GM18858 (cell line): ENCODE results near the gene SERTAD1.
"Not testable (repeated sequence)": the region's sequence is repeated elsewhere in the genome, so short reads cannot be mapped to it uniquely, and the experiment has no call there.

ENCODE experiments used
- ATAC-seq: cut with Tn5 transposase; IDR thresholded peaks from one replicate; pipeline ENCODE4 v1.9.1; 2021; ENCODE audit not compliant: unreplicated experiment

The SERTAD1 gene

DNA sequence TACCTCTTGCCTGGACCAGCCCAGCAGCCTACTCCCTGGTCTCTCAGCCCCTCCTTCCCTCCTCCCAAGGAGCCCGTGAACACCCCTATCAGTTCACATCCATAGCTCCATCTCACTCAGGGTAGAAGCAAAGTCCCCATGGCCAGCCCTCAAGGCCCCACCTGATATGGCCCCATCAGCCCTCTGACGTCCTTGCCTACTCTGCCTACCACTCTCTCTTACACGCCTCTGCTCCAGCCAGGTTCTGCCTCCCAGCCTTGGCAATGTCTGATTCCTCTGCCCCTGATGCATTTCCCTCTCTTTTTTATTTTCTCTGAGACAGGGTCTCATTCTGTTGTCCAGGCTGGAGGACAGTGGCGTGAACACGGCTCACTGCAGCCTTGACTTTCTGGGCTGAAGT lies 26.2 kb upstream of the SERTAD1 start:
- no peak for ATAC-seq

GRCh38 chr19:40450664-40451063 lies 24.9 kb upstream of the SERTAD1 start:
- ATAC-seq = no peak

GRCh38 chr19:40449506-40449905 lies 23.7 kb upstream of the SERTAD1 start:
- ATAC-seq = no peak

DNA sequence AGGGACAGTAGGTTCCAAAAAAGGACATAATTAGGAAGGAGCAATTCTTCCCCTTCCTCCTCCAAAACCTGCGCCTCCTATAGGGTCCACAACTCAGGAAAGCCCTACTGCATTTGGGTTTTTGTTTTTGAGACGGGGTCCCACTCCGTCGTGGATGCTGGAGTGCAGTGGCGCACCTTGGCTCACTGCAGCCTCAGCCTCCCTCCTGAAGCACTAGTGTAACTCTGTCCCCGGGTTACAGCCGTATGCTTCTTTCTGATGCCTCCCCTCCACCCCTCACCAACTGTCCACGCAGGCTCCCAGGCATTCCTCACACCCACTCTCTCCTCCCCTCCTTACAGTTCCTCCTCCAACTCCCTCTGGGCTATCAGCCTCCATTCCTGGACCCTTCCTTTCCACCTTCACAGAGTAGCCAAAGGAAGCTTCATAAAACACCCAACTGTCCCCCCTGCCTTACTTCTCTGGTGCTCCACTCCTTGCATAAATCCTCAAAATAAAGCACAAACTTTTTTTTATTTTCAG lies 20.5 kb upstream of the SERTAD1 start:
- no peak for ATAC-seq

DNA sequence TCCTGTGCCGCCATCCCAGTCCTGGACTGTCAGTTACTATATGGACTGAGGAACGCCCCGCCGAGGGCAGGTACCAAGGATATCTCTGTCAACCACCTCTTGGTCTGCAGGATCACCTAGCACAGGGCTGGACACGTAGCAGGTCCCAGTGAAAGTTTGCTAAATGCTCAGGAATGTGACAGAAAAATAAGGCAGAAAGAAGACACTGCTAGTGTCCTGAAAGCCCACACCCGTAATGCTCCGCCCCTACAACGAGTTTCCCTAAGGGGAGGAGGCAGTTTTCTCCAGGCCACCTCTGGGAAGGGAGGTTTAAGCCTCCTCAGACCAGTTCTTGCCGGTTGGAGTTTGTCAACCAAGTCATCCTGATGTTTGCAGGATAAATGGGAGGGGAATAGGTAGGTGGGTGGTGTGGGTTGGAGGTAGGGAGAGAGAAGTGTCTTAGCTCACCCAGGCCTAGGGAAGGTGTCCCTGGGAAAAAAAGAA lies 20.0 kb upstream of the SERTAD1 start:
- ATAC-seq = no peak

GRCh38 chr19:40444825-40445312 lies 19.1 kb upstream of the SERTAD1 start:
- no peak for ATAC-seq

DNA sequence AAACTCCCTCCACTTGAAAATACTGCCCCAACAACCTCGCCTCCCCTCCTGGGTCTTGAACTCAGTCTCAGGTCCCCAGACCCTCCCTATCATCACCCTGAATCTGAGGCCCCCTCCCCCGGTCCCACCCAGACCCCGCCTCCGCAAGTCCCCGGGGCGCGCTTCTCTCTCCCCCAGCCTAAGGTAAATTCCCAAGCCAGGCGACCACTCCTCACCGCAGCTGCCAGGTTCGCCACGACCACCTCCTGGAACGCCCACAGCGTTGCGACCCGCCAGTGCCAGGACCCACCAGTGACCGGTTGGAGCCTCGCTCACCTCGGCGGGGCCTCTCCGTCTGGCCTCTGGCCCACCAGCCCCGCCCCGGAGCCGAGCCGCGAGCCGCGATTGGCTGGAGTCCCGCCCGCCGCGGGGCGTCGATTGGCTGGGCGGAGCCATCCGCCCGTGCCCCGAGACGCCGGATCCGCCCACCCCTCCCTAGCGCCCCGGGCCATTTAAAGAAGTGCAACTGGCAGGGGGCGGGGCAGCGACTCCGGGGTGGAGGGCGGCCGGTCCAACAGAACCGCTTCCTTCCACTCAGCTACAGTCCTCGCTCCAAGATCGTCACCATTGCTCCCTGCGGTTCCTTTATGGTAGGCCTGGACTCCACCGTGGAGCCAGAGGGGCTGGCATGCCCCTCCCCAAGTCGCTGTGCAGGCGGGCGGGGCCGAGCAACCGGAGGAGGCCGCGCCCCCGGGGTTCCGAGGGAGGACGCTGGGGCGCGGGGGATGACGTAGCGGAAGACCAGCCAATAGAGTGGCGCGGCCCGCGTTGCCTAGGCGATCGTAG lies 18.4 kb upstream of the SERTAD1 start, which contains the start of gene SERTAD3:
Gene SERTAD3 (minus strand): TSS at position 336 of the 825 bp plus-strand sequence. CDS start 2,255 bp downstream, outside the sequence.
- ATAC-seq = peak; percentile 48

GRCh38 chr19:40443131-40443999 lies 17.6 kb upstream of the SERTAD1 start:
- peak; percentile 49 for ATAC-seq

DNA sequence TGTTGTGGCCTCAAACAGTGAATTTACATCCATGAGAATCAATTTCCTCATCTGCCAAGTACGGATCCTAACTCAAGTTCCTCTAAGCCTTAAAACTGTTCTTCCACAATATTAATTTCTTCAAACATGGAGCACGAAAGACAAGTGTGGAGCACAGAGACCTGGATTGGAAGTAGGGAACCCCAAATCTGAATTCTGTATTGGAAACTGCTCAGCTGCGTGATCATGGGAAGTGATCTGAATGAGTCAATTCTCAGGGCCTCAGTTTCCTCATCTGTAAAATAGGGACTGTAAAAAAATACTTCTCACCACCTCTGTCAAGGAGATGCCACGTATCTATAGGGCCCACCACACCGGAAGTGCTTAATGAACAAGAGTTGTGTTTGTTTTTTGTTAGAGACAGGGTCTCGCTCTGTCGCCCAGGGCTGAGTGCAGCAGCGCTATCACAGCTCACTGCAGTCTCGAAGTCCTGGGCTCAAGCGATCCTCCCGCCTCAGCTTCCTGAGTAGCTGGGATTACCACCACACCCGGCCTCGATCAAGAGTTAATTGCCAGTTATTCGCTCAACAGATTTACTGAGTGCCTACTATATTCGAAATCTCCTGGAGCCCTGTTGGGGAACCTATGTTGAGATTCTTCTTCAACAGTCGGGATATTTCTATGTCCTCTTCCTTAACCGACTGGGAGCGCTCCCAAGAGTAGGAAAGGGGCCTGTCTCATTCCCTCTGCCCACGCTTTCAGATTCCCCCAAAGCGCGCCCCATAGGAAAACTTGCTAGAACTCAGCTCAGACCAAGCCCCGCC lies 16.7 kb upstream of the SERTAD1 start:
- ATAC-seq = no peak

GRCh38 chr19:40441719-40442253 lies 16.0 kb upstream of the SERTAD1 start:
- ATAC-seq = no peak

GRCh38 chr19:40438284-40438683 lies 12.5 kb upstream of the SERTAD1 start:
- no peak for ATAC-seq

GRCh38 chr19:40433391-40434216 lies 7.8 kb upstream of the SERTAD1 start:
- ATAC-seq = no peak

- not testable (repeated sequence) for ATAC-seq
These were observed 7.0 kb upstream of the SERTAD1 start for GRCh38 chr19:40432760-40433159.

GRCh38 chr19:40431698-40432097 lies 5.9 kb upstream of the SERTAD1 start:
- no peak for ATAC-seq

GRCh38 chr19:40430242-40430641 lies 4.5 kb upstream of the SERTAD1 start:
- ATAC-seq = not testable (repeated sequence)

DNA sequence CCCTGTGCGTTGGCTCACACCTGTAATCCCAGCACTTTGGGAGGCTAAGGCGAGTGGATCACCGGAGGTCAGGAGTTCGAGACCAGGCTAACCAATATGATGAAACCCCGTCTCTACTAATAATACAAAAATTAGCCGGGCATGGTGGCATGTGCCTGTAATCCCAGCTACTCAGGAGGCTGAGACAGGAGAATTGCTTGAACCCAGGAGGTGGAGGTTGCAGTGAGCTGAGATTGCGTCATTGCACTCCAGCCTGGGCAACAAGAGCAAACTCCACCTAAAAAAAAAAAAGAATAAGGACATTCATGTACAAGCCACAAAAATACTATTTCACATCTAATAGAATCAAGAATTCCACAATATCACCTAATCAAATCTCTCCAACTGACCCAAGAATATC lies 2.4 kb upstream of the SERTAD1 start:
- ATAC-seq = not testable (repeated sequence)

- ATAC-seq = no peak
These were observed 949 bp downstream of the SERTAD1 start for GRCh38 chr19:40424637-40425449.

DNA sequence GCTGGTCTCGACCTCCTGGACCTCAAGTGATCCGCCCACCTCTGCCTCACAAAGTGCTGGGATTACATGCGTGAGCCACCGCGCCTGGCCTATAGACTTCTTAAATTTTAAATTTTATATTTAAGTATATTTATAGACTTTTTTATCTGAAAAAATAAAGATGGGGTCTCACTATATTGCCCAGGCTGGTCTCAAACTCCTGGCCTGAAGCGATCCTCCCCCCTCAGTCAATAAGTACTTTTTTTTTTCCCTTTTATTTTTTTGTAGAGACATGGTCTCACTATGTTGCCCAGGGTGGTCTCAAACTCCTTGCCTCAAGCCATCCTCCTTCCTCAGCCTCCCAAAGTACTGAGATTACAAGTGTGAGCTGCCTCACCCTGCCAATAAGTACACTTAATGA lies 1.9 kb downstream of the SERTAD1 start:
- ATAC-seq = no peak
